Endothelial cell of umbilical vein (primary cell): ENCODE data around the gene LPAR1. TPM values are rescaled to one million over a fixed set of nuclear protein-coding genes. Genes with fewer than 3 reads are reported as not detected.

Experiments
- BruUV-seq: library from RNA; stranded (reverse); fragments of 400-500 nt; replicated peaks from 2 replicates; lab custom pipeline; 2021; lab: Mats Ljungman, UMichigan
- CTCF ChIA-PET: fragments of 300-600, 350-600 bp; sonication (Branson Sonifier 250); formaldehyde crosslinking; loops from one replicate; lab custom pipeline; 2021; ENCODE audit warnings: antibody characterized with exemption, inconsistent platforms; lab: Charles Lee
- POLR2A ChIA-PET: fragments of 300-600, 350-600 bp; sonication (Branson Sonifier 250); formaldehyde crosslinking; loops from one replicate; lab custom pipeline; 2021; ENCODE audit warnings: antibody characterized with exemption, inconsistent platforms; lab: Charles Lee
- DNase-seq: peaks from one replicate; pipeline ENCODE4 v3.0.0-alpha.2; 2011; ENCODE audit warnings: low read depth, low spot score
- FAIRE-seq: peaks from 2 replicates; lab custom pipeline; 2011; peaks lifted over from hg19 to GRCh38; lab: Jason Lieb, UNC
- H2AFZ ChIP-seq: 2 replicates; pipeline ENCODE4 v1.6.0; 2012; ENCODE audit warnings: low read depth, low read length, control low read depth, inconsistent platforms
- H3K27ac ChIP-seq: 2 replicates; pipeline ENCODE4 v1.5.1; 2011; ENCODE audit warnings: low read depth, mild to moderate bottlenecking, control low read depth, low read length, moderate library complexity; ENCODE audit not compliant: insufficient read depth
- H3K27me3 ChIP-seq, 2 experiments: 2 replicates each; pipeline versions ENCODE4 v1.6.0 to v1.6.1; 2011; ENCODE audit warnings: low read length in 2 of 2, mixed read lengths in 1 of 2; ENCODE audit not compliant: control insufficient read depth in 2 of 2, insufficient read depth in 2 of 2
- H3K36me3 ChIP-seq, 2 experiments: 2 replicates in 1 of 2; 3 replicates in 1 of 2; pipeline ENCODE4 v1.5.1; 2011; ENCODE audit warnings: low read length in 2 of 2, mild to moderate bottlenecking in 1 of 2, moderate library complexity in 1 of 2; ENCODE audit not compliant: control insufficient read depth in 2 of 2, insufficient read depth in 2 of 2; ENCODE audit errors: extremely low read depth in 1 of 2
- H3K4me1 ChIP-seq: 3 replicates; pipeline ENCODE4 v1.5.1; 2011; ENCODE audit warnings: mild to moderate bottlenecking, low read length; ENCODE audit not compliant: control insufficient read depth, insufficient read depth; ENCODE audit errors: extremely low read depth
- H3K4me2 ChIP-seq: 2 replicates; pipeline ENCODE4 v1.6.1; 2011; ENCODE audit warnings: low read length, control low read depth, mixed read lengths; ENCODE audit not compliant: insufficient read depth
- H3K4me3 ChIP-seq, 3 experiments: fragments of 200-600 bp in 1 of 3; sonication (generic), shearing (Covaris generic) in 1 of 3; replicated peaks in 1 of 3; 2 replicates each; pipeline ENCODE4 v1.5.1; 2011 to 2016; ENCODE audit warnings: control low read depth in 3 of 3, low read length in 3 of 3, mild to moderate bottlenecking in 2 of 3, inconsistent platforms in 1 of 3, low read depth in 1 of 3, moderate library complexity in 1 of 3; ENCODE audit not compliant: insufficient read depth in 1 of 3
- H3K79me2 ChIP-seq: 2 replicates; pipeline ENCODE4 v1.6.0; 2012; ENCODE audit warnings: low read length, inconsistent platforms; ENCODE audit not compliant: control insufficient read depth, insufficient read depth
- H3K9ac ChIP-seq: replicated peaks from 2 replicates; pipeline ENCODE3; 2011; ENCODE audit warnings: low read length, control low read depth; ENCODE audit not compliant: insufficient read depth; ENCODE audit errors: extremely low read depth
- H3K9me1 ChIP-seq: replicated peaks from 3 replicates; pipeline ENCODE4 v1.6.0; 2011; ENCODE audit warnings: mild to moderate bottlenecking, low read length; ENCODE audit not compliant: control insufficient read depth, insufficient read depth; ENCODE audit errors: extremely low read depth
- H3K9me3 ChIP-seq: replicated peaks from 2 replicates; pipeline ENCODE4 v1.5.1; 2012; ENCODE audit warnings: low read length, inconsistent platforms; ENCODE audit not compliant: control insufficient read depth, insufficient read depth
- H4K20me1 ChIP-seq: replicated peaks from 2 replicates; pipeline ENCODE3; 2011; ENCODE audit warnings: mild to moderate bottlenecking, low read length; ENCODE audit not compliant: control insufficient read depth, insufficient read depth; ENCODE audit errors: extremely low read depth
- EZH2 ChIP-seq: IDR thresholded peaks from 2 replicates; pipeline ENCODE4 v1.6.1; 2012; ENCODE audit warnings: borderline replicate concordance, low read depth, mild to moderate bottlenecking, moderate library complexity, low read length, inconsistent platforms; ENCODE audit not compliant: severe bottlenecking
- FOS ChIP-seq: IDR thresholded peaks from 2 replicates; pipeline ENCODE4 v1.6.1; 2011; ENCODE audit warnings: mild to moderate bottlenecking, low read length, moderate library complexity, borderline replicate concordance; ENCODE audit not compliant: insufficient read depth
- GATA2 ChIP-seq: IDR thresholded peaks from 2 replicates; pipeline ENCODE4 v1.7.0; 2011; ENCODE audit warnings: low read depth, mild to moderate bottlenecking, moderate library complexity, mixed read lengths, low read length; ENCODE audit not compliant: insufficient read length, insufficient read depth
- JUN ChIP-seq: IDR thresholded peaks from 2 replicates; pipeline ENCODE4 v1.6.1; 2011; ENCODE audit warnings: borderline replicate concordance, low read depth; ENCODE audit not compliant: insufficient read length, insufficient read depth
- MYC ChIP-seq: IDR thresholded peaks from one replicate; pipeline ENCODE4 v1.6.1; 2011; ENCODE audit warnings: mild to moderate bottlenecking, low read depth, low read length
- POLR2A ChIP-seq: IDR thresholded peaks from 2 replicates; pipeline ENCODE4 v1.6.1; 2012; ENCODE audit warnings: low read depth, mild to moderate bottlenecking, control low read depth, low read length
- POLR2AphosphoS5 ChIP-seq: IDR thresholded peaks from 2 replicates; pipeline ENCODE4 v1.6.1; 2012; ENCODE audit warnings: low read depth, mild to moderate bottlenecking, control low read depth, low read length, moderate library complexity; ENCODE audit not compliant: insufficient read depth
- dilution Hi-C: fragments of 300-500 bp; cut with MboI; formaldehyde crosslinking; loops from one replicate; pipeline ENCODE4 v1.15.0; 2019; ENCODE audit warnings: low sequenced_read_pairs; ENCODE audit not compliant: extremely low pct_ligation_motif_present
- intact Hi-C: fragments of 100-400 bp; cut with micrococcal nuclease; formaldehyde crosslinking; loops from one replicate; pipeline ENCODE4 v1.10.0; 2022
- polyA plus RNA-seq, 4 experiments: library from polyadenylated mRNA; depleted of rRNA in 3 of 4; stranded (reverse) in 3 of 4; unstranded in 1 of 4; fragments of >200 nt; gene quantifications; 2 replicates each; pipeline versions ENCODE4 v1.2.1 to v1.2.3, GENCODE V29; 2011 to 2012; ENCODE audit warnings: missing spikeins in 1 of 4
- total RNA-seq: library from RNA; stranded (reverse); gene quantifications from 2 replicates; pipeline ENCODE4 v1.2.3, GENCODE V29; 2021
- TF ChIP-seq, protein P1 (sequence below), 2 donors: IDR thresholded peaks; 1 replicate in 1 of 2; 2 replicates in 1 of 2; pipeline ENCODE4 v1.5.1; 2011; ENCODE audit warnings: low read length in 2 of 2, mild to moderate bottlenecking in 2 of 2, moderate library complexity in 2 of 2, control low read depth in 1 of 2, inconsistent platforms in 1 of 2, low read depth in 1 of 2; ENCODE audit not compliant: insufficient read depth in 1 of 2; ENCODE audit errors: extremely low read depth in 1 of 2
- TF ChIP-seq, protein P2 (sequence below): IDR thresholded peaks from 2 replicates; pipeline ENCODE4 v1.6.1; 2011; ENCODE audit not compliant: insufficient read depth, insufficient read length

Gene LPAR1
- total and polyA plus RNA-seq, 2 donors (not counting 3 experiments of a cell fraction or from before 2014, with no cell fraction given) = 0.88 to 3.0 TPM

- DNase-seq (no peak), FAIRE-seq (no peak)
- no peak overlapping the region for H3K27ac ChIP-seq
- no peak overlapping the region for H3K4me2 ChIP-seq
- no peak for TF ChIP-seq POLR2AphosphoS5
- no peak for TF ChIP-seq GATA2
- TF ChIP-seq EZH2 = no peak
- no peak for TF ChIP-seq MYC
- TF ChIP-seq FOS = no peak
- no peak for TF ChIP-seq POLR2A
- no peak for TF ChIP-seq JUN
- TF ChIP-seq, protein P1, sequence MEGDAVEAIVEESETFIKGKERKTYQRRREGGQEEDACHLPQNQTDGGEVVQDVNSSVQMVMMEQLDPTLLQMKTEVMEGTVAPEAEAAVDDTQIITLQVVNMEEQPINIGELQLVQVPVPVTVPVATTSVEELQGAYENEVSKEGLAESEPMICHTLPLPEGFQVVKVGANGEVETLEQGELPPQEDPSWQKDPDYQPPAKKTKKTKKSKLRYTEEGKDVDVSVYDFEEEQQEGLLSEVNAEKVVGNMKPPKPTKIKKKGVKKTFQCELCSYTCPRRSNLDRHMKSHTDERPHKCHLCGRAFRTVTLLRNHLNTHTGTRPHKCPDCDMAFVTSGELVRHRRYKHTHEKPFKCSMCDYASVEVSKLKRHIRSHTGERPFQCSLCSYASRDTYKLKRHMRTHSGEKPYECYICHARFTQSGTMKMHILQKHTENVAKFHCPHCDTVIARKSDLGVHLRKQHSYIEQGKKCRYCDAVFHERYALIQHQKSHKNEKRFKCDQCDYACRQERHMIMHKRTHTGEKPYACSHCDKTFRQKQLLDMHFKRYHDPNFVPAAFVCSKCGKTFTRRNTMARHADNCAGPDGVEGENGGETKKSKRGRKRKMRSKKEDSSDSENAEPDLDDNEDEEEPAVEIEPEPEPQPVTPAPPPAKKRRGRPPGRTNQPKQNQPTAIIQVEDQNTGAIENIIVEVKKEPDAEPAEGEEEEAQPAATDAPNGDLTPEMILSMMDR (IDR thresholded peaks at IDR 0.05; ENCODE audit: extremely low read depth in 1 of 2, insufficient read depth in 1 of 2, low read depth in 1 of 2, low read length in 2 of 2) = no peak
- TF ChIP-seq, protein P2, sequence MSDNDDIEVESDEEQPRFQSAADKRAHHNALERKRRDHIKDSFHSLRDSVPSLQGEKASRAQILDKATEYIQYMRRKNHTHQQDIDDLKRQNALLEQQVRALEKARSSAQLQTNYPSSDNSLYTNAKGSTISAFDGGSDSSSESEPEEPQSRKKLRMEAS = no peak
- H3K4me1 ChIP-seq = no peaks in the 10 kb centered on the region
- ChIA-PET CTCF (no interaction called here), POLR2A (no interaction called here)
- H3K9me1 ChIP-seq = no peaks in the 10 kb centered on the region
- H3K9me3 ChIP-seq = no peaks in the 10 kb centered on the region
- no TSS peak for BruUV-seq
- intact Hi-C loops = no loop called here
- no peak overlapping the region for H3K9ac ChIP-seq
- H2AFZ ChIP-seq = no peak overlapping the region
- no peak overlapping the region for H3K4me3 ChIP-seq
- H3K79me2 ChIP-seq = no peaks in the 10 kb centered on the region
- no peaks in the 10 kb centered on the region for H4K20me1 ChIP-seq
- no peaks in the 10 kb centered on the region for H3K36me3 ChIP-seq
- no peaks in the 10 kb centered on the region for H3K27me3 ChIP-seq
- dilution Hi-C loops = no loop called here
These were observed 187.7 kb downstream of the LPAR1 start for GRCh38 chr9:110850401-110851135.
